ENCODE data around the gene KDM4C.

Gene KDM4C

GRCh38 chr9:7206221-7206758 is 448.5 kb downstream of the KDM4C start:
- H3K4me3 ChIP-seq (ENCODE audit: low read depth in 1 of 5, low read length in 5 of 5): no peak overlapping the region
- H3K36me3 ChIP-seq (ENCODE audit: control insufficient read depth in 5 of 5, insufficient read depth in 5 of 5, low read length in 5 of 5): no peaks in the 10 kb centered on the region
- no peak overlapping the region for H3K9ac ChIP-seq (ENCODE audit: low read length in 5 of 5)
- H3K4me1 ChIP-seq (ENCODE audit: control insufficient read depth in 5 of 5, insufficient read depth in 5 of 5, low read length in 5 of 5): no peaks in the 10 kb centered on the region
- no peak overlapping the region for H3K27ac ChIP-seq (ENCODE audit: low read depth, low read length)
- H3K27me3 ChIP-seq (ENCODE audit: control insufficient read depth in 5 of 5, insufficient read depth in 4 of 5, low read length in 5 of 5): peaks cover 0 to 2% (median 0%) of the 10 kb centered on the region in 5 donors
- no peaks in the 10 kb centered on the region for H3K9me3 ChIP-seq (ENCODE audit: control insufficient read depth in 5 of 5, low read length in 5 of 5)

GRCh38 chr9:7209016-7209715 is 451.4 kb downstream of the KDM4C start:
- H3K27me3 ChIP-seq (ENCODE audit: control insufficient read depth in 5 of 5, insufficient read depth in 4 of 5, low read length in 5 of 5): peaks cover 0 to 2% (median 0%) of the 10 kb centered on the region in 5 donors
- no peak overlapping the region for H3K4me3 ChIP-seq (ENCODE audit: low read depth in 1 of 5, low read length in 5 of 5)
- H3K4me1 ChIP-seq (ENCODE audit: control insufficient read depth in 5 of 5, insufficient read depth in 5 of 5, low read length in 5 of 5): no peaks in the 10 kb centered on the region
- no peak overlapping the region for H3K9ac ChIP-seq (ENCODE audit: low read length in 5 of 5)
- H3K36me3 ChIP-seq (ENCODE audit: control insufficient read depth in 5 of 5, insufficient read depth in 5 of 5, low read length in 5 of 5): no peaks in the 10 kb centered on the region
- no peak overlapping the region for H3K27ac ChIP-seq (ENCODE audit: low read depth, low read length)
- no peaks in the 10 kb centered on the region for H3K9me3 ChIP-seq (ENCODE audit: control insufficient read depth in 5 of 5, low read length in 5 of 5)

GRCh38 chr9:7209990-7210389 is 452.2 kb downstream of the KDM4C start:
- Histone ChIP-seq H3K4me1 (ENCODE audit: control insufficient read depth in 5 of 5, insufficient read depth in 5 of 5, low read length in 5 of 5) (no peaks in the 10 kb centered on the region), H3K27me3 (ENCODE audit: control insufficient read depth in 5 of 5, insufficient read depth in 4 of 5, low read length in 5 of 5) (peaks cover 0 to 2% (median 0%) of the 10 kb centered on the region in 5 donors), H3K9me3 (ENCODE audit: control insufficient read depth in 5 of 5, low read length in 5 of 5) (no peaks in the 10 kb centered on the region), H3K9ac (ENCODE audit: low read length in 5 of 5) (no peak overlapping the region), H3K4me3 (ENCODE audit: low read depth in 1 of 5, low read length in 5 of 5) (no peak overlapping the region), H3K27ac (ENCODE audit: low read depth, low read length) (no peak overlapping the region), H3K36me3 (ENCODE audit: control insufficient read depth in 5 of 5, insufficient read depth in 5 of 5, low read length in 5 of 5) (no peaks in the 10 kb centered on the region)

GRCh38 chr9:7210854-7211637 is 453.3 kb downstream of the KDM4C start:
- Histone ChIP-seq H3K9ac (ENCODE audit: low read length in 5 of 5) (no peak overlapping the region), H3K4me3 (ENCODE audit: low read depth in 1 of 5, low read length in 5 of 5) (no peak overlapping the region), H3K27ac (ENCODE audit: low read depth, low read length) (no peak overlapping the region), H3K36me3 (ENCODE audit: control insufficient read depth in 5 of 5, insufficient read depth in 5 of 5, low read length in 5 of 5) (no peaks in the 10 kb centered on the region), H3K4me1 (ENCODE audit: control insufficient read depth in 5 of 5, insufficient read depth in 5 of 5, low read length in 5 of 5) (no peaks in the 10 kb centered on the region), H3K9me3 (ENCODE audit: control insufficient read depth in 5 of 5, low read length in 5 of 5) (no peaks in the 10 kb centered on the region), H3K27me3 (ENCODE audit: control insufficient read depth in 5 of 5, insufficient read depth in 4 of 5, low read length in 5 of 5) (peaks cover 0 to 2% (median 0%) of the 10 kb centered on the region in 5 donors)

- Histone ChIP-seq H3K4me1 (ENCODE audit: control insufficient read depth in 5 of 5, insufficient read depth in 5 of 5, low read length in 5 of 5) (no peaks in the 10 kb centered on the region), H3K36me3 (ENCODE audit: control insufficient read depth in 5 of 5, insufficient read depth in 5 of 5, low read length in 5 of 5) (no peaks in the 10 kb centered on the region), H3K27me3 (ENCODE audit: control insufficient read depth in 5 of 5, insufficient read depth in 4 of 5, low read length in 5 of 5) (peaks cover 0 to 2% (median 0%) of the 10 kb centered on the region in 5 donors), H3K4me3 (ENCODE audit: low read depth in 1 of 5, low read length in 5 of 5) (no peak overlapping the region), H3K9me3 (ENCODE audit: control insufficient read depth in 5 of 5, low read length in 5 of 5) (no peaks in the 10 kb centered on the region), H3K9ac (ENCODE audit: low read length in 5 of 5) (no peak overlapping the region), H3K27ac (ENCODE audit: low read depth, low read length) (no peak overlapping the region)
Measured at GRCh38 chr9:7211657-7212056, 453.9 kb downstream of the KDM4C start.

GRCh38 chr9:7212101-7212500 is 454.3 kb downstream of the KDM4C start:
- Histone ChIP-seq H3K27me3 (ENCODE audit: control insufficient read depth in 5 of 5, insufficient read depth in 4 of 5, low read length in 5 of 5) (peaks cover 0 to 2% (median 0%) of the 10 kb centered on the region in 5 donors), H3K36me3 (ENCODE audit: control insufficient read depth in 5 of 5, insufficient read depth in 5 of 5, low read length in 5 of 5) (no peaks in the 10 kb centered on the region), H3K9me3 (ENCODE audit: control insufficient read depth in 5 of 5, low read length in 5 of 5) (no peaks in the 10 kb centered on the region), H3K27ac (ENCODE audit: low read depth, low read length) (no peak overlapping the region), H3K4me1 (ENCODE audit: control insufficient read depth in 5 of 5, insufficient read depth in 5 of 5, low read length in 5 of 5) (no peaks in the 10 kb centered on the region), H3K4me3 (ENCODE audit: low read depth in 1 of 5, low read length in 5 of 5) (no peak overlapping the region), H3K9ac (ENCODE audit: low read length in 5 of 5) (no peak overlapping the region)

GRCh38 chr9:7216004-7216841 is 458.4 kb downstream of the KDM4C start:
- no peaks in the 10 kb centered on the region for H3K4me1 ChIP-seq (ENCODE audit: control insufficient read depth in 5 of 5, insufficient read depth in 5 of 5, low read length in 5 of 5)
- H3K36me3 ChIP-seq (ENCODE audit: control insufficient read depth in 5 of 5, insufficient read depth in 5 of 5, low read length in 5 of 5): no peaks in the 10 kb centered on the region
- no peak overlapping the region for H3K9ac ChIP-seq (ENCODE audit: low read length in 5 of 5)
- no peaks in the 10 kb centered on the region for H3K27me3 ChIP-seq (ENCODE audit: control insufficient read depth in 5 of 5, insufficient read depth in 4 of 5, low read length in 5 of 5)
- no peak overlapping the region for H3K27ac ChIP-seq (ENCODE audit: low read depth, low read length)
- no peak overlapping the region for H3K4me3 ChIP-seq (ENCODE audit: low read depth in 1 of 5, low read length in 5 of 5)
- H3K9me3 ChIP-seq (ENCODE audit: control insufficient read depth in 5 of 5, low read length in 5 of 5): no peaks in the 10 kb centered on the region

GRCh38 chr9:7223981-7224380 is 466.2 kb downstream of the KDM4C start:
- H3K9me3 ChIP-seq (ENCODE audit: control insufficient read depth in 5 of 5, low read length in 5 of 5): no peaks in the 10 kb centered on the region
- no peaks in the 10 kb centered on the region for H3K4me1 ChIP-seq (ENCODE audit: control insufficient read depth in 5 of 5, insufficient read depth in 5 of 5, low read length in 5 of 5)
- no peak overlapping the region for H3K9ac ChIP-seq (ENCODE audit: low read length in 5 of 5)
- H3K27ac ChIP-seq (ENCODE audit: low read depth, low read length): no peak overlapping the region
- peaks cover 0 to 9% (median 0%) of the 10 kb centered on the region in 5 donors for H3K27me3 ChIP-seq (ENCODE audit: control insufficient read depth in 5 of 5, insufficient read depth in 4 of 5, low read length in 5 of 5)
- H3K4me3 ChIP-seq (ENCODE audit: low read depth in 1 of 5, low read length in 5 of 5): no peak overlapping the region
- no peaks in the 10 kb centered on the region for H3K36me3 ChIP-seq (ENCODE audit: control insufficient read depth in 5 of 5, insufficient read depth in 5 of 5, low read length in 5 of 5)
